NCI-H187 (cell line): Measurements from ENCODE around the gene RASA3.

ENCODE experiments used
- DNase-seq, 2 experiments: peaks; one replicate each; lab custom pipeline; 2025; lab: John Stamatoyannopoulos, UW

RASA3 gene

DNA sequence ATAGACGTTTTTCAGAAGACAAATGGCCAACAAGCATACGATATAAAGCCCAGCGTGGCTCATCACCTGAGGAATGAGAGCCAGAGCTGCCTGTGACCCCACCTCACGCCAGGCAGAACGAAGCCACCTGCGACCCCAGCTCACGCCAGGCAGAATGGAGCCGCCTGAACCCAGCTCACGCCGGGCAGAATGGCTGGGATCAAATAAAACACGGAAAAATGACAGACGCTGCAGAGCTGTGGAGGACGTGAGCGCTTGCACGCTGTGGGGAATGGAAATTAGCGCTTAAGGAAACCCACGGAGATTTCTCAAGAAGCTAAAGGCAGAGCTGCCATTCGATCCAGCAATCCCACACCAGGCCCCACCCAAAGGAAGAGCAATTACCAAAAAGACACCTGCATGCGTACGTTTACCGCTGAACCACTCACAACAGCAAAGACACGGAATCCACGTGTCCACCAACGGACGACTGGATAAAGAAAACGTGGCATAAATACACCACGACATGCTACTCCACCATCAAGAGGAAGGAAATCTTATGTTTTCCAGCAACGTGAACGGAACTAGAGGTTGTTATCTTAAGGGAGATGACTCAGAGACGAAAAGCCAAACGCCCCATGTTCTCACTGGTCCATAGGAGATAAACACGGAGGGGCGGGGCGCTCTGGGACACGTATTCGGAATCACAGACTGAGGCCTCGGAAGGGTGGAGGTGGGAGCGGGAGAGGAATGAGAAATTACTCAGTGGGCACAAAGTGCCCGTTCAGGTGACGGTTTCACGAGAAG lies 127.8 kb downstream of the RASA3 start:
- no peak for DNase-seq

DNA sequence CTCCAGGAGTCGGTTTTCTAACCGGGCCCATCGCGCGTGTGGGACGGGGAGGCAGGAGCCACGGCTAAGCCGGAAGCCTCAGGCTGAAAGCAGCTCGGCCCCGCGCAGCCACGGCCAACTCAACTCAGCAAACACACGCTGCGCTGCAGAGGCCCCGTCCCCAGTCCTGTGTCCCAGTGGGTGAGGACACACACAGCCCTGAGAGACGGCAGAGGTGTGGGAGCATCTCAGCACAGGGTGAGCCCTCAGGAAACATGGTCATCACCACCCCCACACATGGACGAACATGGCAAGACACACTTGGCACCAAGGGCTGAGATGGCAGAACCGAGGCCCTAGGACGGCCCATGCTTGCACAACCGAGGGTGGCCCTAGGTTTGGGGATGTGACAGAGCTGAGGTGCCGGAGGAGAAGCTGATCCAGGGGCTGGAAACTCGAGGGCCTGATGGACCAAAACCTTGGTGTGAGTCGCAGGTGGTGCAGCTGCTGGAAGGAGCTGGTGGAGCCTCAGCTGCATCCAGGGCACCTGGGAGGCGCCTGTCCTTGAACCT lies 129.6 kb downstream of the RASA3 start:
- DNase-seq: no peak

DNA sequence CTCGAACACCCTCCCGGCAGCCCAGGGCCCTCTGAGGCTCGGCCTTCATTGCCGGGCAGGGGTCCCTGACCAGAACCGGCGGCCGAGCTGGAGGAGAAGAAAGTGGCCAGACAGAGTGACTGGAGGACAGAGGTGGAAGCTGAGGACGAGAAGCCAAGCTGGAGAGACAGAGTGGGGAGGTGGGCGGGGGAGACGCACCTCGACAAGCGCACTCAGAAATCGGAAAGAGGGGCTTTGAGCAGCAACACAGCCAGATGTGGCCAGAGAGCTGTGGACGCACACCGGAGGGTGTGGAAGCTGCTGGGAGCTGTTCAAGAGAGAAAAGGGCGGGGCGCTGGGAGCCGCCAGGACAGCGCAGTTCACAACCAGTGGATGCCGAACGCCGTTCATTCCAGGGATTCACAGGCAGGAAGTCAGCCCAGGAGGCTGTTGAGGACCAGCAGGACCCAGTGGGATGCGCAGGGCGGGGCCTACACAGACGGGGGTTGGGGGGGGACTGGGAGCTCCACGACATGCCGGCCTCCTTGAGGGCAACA lies 130.3 kb downstream of the RASA3 start:
- peak in 1 of 2 experiments; percentile 35 for DNase-seq

DNA sequence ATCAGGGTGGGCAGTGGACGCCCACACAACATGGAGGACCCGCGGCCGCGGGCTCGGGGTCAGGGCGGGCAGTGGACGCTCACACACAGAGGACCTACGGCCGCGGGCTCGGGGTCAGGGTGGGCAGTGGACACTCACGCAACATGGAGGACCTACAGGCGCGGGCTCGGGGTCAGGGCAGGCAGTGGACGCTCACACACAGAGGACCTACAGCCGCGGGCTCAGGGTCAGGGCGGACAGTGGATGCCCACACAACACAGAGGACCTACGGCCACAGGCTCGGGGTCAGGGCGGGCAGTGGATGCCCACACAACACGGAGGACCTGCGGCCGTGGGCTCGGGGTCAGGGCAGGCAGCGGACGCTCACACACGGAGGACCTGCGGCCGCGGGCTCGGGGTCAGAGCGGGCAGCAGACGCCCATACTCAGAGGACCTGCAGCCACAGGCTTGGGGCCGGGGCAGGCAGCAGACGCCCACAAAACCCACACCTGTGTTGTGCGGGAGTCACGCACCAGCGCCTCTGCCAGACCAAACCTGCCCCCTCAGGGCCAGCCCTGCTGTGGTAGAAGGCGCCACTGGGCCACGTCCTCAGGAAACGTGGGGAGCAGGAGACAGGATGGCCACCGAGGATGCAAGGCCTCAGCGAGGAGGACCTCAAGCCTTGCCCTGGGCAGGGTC lies 131.0 kb downstream of the RASA3 start:
- DNase-seq: no peak

DNA sequence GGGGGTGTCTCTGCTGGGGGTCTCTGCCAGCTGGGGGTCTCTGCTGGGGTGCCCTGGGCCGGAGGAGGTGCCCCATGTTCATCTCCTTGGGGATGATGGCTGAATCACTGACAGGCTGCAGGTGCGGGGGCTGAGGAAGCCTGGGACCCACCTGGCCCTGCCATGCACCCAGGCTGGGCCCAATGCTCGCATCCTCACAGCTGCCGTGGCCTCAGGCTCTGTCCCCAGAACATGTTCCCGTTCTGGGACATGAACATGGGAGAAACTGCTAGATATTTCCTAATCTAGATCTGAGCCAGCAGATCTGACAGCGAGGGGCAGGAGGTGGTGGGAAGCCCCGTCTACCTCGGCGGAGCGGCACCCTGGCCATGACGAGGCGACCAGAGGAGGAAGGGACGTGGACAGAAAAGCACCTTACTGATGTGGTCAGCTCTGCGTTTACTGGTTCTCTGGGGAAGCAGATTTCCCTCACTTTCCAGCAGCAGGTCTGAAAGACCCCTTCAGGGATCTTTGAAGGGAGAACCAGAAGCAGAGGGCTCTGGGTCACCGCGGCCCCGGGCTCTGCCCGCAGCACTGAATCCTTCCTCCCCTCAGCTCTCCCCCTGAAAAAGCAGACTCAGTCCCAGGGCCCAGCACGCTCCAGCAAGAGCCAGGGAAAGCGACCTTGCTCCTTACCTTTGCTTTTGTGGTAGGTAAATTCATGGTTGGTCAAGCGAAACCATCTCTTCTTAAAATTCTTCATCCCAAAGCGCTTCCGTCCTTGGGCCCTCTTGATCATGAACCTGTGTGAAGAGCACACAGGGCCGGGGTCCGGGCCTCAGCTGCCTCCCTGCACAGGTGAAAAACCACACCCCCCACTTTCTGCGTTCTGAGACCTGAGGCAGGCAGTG lies 132.0 kb downstream of the RASA3 start:
- no peak for DNase-seq

DNA sequence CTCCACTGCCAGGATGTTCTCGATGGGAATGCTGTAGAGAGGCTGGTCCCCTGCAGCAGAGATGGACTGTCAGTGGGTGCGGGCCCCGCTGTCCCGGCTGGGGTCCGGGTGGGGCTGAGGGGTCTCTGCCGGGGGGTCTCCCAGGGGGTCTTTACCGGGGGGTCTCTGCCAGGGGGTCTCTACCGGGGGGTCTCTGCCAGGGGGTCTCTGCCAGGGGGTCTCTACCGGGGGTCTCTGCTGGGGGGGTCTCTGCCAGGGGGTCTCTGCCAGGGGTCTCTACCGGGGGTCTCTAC lies 132.9 kb downstream of the RASA3 start:
- DNase-seq: no peak

DNA sequence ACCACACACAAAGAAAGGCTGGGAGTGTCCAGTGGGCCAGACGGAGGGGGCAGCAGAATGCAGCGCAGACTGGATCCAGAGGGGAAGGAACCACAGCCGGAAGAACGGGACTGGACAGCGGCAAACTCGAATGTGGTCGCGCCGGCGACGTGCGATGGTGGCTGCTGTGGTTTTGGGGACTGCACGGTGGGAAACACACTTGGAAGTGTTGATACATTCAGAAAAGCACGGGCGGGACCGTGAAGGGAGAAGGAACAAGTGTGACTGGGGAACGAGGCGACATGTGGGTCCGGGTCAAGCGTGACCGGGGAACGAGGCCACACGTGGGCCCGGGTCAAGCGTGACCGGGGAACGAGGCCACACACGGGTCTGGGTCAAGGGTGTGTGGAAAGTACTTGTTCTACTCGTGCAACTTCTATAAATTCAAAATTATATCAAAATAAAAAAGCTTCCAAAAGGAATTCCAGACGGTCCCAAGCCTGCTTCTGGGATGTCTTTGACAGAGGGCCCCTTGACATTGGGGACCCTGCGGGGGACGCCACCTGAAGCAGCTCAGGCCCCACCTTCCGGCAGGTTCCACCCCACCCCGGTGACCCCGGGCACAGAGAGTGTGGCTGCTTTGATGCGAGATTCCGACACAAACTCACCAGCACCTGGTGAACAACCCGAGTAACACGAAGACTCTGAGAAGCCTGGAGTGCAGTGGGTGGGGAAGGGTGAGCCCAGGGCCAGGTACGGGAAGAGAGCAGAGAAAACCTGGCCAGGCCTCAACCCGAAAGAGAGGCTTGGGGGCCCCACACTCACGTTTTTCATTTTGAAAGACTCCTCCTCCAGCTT lies 133.4 kb downstream of the RASA3 start:
- no peak for DNase-seq

DNA sequence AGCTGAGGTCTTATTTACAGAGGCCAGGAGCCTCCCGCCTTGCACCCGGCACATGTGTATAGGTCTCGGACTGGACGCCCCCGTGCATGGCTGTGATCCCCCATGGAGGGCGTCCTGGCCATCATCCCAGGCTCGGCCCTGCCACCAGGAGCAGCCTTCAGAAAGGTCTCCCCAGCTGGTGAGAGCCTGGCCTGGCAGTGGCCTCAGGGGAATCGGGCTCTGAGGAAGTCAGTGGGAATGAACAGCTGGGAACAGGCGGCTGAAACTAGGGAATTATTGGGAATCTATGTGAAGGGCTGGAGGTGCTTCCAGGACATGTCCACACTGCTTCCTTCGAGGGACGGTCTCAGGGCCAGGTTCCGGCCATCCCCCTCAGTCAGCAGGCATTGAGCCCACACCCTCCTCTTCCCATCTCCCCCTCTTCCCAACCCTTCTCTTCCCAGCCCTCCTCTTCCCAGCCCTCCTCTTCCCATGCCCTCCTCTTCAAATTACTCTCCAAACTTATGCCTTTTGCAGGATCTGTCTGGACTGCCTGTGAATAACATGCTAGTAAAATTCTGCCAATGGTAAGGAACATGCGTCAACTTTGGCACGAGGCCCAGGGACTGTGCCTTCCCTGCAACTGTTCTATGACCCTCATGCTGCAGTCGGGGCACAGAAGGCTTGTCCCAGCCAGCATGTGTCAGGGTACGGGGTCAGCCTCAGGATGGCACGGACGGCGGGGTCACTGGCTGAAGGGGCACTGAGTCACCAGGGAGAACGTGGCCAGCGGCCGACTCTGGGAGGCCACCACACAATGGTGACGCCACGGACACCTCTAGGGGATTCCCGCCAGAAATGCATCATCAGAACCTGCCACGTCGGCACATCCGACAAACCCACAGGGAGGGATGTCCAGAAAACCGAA lies 134.3 kb downstream of the RASA3 start:
- no peak for DNase-seq

DNA sequence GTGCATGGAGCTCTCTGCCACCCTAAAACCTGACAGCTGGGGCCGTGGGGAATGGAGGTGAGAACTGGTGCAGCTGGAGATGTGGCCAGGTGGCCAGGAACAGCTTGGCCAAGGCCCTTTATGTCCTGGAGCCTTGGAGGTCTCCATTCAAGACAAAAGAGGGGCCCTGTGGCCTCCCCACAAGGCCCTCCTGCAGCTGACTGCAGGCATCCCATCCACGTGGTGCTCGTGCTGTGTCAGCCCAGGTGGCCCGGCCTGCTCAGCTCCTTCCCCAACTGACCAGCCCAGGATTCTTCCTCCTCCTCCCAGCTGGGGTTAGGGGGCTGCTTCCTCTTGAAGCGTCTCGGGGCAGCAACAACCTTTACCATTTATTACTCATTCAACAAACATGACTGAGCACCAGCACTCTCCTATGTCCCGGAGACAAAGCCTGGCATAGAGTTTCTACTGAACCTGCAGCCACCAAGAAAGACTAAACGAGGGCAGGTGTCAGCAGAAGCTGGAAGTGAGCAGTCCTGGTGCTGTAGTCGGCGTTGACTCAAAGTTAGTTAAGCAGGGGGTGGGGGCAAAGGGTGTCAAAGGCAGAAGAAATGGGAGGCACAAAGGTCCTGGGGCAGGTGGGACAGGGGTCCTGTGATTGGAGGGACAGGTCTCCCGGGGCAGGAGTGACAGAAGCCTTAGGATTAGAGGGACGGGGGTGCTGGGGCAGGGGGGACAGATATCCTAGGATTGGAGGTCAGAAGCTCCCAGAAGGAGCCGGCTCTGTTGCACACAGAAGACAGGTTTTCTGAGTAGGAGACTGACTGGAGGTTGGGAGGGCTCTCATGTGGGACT lies 135.3 kb downstream of the RASA3 start:
- no peak for DNase-seq

DNA sequence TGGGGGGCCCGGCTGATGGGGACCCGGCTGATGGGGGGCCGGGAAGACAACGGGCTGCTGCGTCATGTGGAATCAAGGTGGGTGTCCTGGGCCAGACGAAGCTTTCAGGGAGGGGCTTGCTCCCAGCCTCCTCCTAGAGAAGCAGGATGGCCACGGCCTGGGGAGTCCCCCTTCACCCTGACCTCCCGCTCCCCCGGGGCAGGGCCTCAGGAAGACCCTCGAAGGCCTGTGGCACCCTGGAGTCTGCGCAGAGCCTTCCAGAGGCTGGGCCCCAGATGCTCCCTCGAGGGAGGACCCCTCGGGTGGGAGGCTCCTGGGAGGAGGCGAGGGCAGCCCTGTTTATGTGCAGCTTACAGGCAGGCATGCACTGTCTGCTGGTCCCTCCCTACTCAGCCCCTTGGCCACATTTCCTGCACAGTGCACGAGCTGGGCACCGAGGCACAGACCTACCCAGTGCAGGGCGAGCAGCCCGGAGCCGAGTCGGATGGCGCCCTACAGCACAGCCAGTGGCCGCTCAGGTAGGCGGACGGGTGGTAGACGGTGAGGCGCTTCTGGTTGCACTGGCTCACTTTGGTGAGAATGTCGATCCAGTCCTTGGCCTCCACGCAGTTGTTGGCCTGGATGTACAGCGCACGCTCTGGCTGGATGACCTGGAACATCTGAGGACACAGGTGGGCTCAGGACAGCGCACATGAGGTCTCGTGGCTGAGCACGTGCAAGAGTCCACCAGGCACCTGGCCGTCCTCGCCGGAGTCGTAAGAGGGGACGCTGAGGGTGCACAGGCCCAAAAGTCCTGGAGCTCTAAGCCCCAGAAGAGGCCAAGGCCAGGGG lies 136.1 kb downstream of the RASA3 start:
- no peak for DNase-seq

DNA sequence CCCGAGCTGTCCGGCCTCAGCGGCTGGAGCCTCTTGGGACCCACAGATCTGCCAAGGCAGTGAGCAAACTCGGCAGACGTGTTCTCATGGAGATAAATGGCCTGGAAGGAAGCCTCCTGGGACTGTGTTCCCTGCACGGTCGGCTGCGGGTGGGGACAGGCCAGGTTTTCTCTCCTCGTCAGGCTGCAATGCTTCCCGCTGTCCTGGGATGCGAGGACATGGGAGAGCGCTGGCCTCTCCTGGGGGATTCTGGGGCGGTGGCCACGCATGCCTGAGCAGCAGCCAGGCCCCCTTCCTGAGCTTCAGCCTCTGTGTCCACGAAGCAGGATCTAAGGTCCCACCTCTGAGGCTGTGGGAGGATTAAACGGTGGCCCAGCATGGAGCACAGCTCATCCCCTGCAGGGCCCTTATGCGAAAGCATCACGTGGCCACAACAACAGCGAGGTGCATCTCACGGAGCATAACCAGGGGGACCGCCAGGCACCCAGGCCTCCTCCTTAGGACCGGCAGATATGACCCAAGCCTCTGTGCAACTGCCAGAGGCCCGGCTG lies 137.3 kb downstream of the RASA3 start:
- DNase-seq: no peak

DNA sequence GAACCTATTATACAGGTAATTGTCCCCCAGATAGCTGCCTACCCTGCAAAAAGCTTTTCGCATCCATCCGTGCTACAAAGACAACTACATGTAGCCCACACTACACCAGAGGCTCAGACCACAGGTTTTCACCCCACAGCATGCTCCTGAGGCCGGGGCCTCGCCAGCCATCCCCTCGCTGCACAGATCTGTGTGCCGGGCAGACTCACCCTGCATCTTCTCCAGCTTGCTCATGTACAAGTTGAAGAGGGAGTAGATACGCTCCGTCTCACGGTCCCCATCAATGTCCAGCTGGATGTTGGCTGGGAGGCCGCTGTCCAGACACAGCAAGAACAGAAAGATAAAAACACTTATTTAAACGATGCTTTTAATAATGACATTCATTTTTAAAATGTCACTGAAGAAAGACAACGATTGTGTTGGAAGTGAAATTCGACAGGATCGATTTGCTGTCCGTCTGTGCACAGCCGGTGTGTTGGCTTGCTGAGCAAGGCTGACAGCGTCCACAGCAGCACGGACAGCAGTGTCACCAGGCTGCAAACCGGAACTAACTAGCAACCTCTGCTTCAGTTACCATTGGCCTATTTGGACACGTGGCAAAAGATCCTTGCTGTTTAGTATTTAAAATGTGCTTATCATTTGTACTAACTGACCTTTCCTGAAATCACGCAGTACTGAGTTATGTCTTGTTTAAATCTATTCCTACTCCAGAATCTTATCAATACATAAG lies 140.0 kb downstream of the RASA3 start:
- DNase-seq: no peak

DNA sequence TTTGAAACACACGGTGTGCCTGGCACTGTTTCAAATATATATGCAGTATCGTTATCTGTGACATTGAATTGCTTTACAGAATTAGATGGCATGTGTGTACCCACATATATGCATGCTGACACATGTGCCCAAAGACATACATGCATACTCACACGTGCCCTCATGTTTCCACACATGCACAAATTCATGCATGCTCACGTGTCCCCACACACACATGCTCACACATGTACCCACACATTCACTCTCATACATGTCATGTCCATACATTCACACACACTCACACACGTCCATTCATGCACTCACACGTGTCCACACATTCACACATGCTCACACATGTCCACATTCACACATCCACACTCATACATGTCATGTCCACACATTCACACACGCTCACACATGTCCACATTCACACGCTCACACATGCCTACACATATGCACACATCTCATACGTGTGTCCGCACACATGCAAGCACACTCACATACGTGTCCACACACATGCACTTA lies 140.7 kb downstream of the RASA3 start:
- no peak for DNase-seq

DNA sequence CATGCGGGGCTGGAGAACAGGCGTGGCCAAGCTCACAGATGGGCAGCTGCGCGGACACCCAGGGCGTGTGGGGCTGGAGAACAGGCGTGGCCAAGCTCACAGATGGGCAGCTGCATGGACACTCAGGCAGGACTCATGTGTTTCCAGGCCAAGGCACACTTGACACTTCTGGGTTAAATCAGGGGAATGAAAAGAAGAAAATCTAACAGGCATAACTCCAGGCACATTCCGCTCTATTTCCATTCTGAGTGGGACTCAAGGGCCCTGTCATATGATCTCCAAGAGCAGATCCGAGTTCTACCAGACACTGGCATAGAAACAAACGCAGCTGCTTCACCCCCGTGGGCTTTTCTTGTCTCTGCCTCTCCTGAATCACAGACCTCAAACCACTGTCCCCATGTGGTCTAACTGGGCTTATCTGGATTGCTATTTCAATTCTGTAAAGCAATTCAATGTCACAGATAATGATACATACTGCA lies 141.2 kb downstream of the RASA3 start:
- peak; percentile 89 to 91 for DNase-seq

DNA sequence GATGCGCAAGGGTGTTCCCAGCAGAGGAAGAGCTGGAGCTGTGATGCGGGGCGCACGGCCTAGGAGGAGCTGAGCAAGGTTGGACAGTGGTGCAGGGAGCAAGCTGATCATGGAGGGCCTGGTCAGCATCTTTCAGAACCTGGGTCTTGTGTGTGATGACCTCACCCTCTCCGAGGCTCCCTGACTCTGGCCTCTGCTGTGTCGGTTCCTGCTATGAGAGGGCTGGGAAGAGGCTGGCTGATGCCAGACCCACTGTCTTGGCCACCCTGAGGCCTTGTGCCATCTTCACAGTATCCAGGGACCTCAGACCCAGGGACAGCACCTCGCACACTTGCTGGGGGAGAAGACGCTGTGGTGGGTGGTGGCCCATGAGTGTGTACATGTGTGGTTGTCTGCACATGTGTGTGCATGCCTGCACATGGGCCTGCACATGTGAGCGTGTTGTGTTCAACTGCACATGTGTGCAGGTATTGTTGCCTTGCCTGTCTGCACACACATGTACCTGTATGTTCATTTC lies 142.0 kb downstream of the RASA3 start:
- no peak for DNase-seq

DNA sequence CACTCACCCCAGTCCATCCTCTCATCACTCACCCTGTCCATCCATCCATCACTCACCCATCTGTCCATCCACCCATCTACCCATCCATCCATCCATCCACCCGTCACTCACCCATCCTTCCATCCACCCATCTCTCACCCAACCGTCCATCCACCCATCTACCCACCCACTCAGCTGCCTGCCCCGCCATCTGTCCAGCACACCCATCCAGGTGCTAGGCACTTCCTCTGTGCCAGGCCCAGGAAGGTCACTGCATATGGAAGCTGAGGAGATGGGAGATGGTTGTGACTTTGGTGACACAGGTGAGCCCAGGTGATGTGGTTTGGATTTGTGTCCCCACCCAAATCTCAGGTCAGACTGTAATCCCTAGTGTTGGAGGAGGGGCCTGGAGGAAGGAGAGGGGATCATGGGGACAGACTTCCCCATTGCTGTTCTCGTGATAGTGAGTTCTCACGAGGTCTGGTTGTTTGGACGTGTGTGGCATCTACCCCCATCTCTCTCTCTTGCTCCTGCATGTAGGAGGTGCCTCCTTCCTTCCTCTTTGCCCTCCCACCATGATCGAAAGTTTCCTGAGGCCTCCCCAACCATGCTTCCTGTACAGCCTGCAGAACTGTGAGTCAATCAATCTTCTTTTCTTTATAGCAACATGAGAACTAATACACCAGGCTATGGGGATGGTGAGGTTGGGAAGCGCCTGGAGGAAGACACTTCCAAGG lies 142.7 kb downstream of the RASA3 start:
- no peak for DNase-seq
